Omental fat pad (tissue), 4 donors: Measurements from ENCODE around the gene TRAPPC10. TPM values are rescaled to one million over a fixed set of nuclear protein-coding genes. Genes with fewer than 3 reads are reported as not detected.

Experiments
- ATAC-seq: fragments of 150-250 bp; one replicate; pipeline ENCODE4 v1.9.1; 2016; ENCODE audit warnings: mild to moderate bottlenecking, moderate library complexity; ENCODE audit not compliant: low FRiP score
- DNase-seq: peaks from one replicate; pipeline ENCODE4 v3.0.0-alpha.2; 2019; ENCODE audit warnings: low spot score
- total RNA-seq, 4 donors: library from RNA; depleted of rRNA; stranded (reverse); fragments of >200 nt; gene quantifications; one replicate each; pipeline ENCODE4 v1.1.0, GENCODE V29; 2016
- TF ChIP-seq, protein P1 (sequence below), 3 donors: fragments of 450-650 bp; IDR thresholded peaks; one replicate each; pipeline ENCODE4 v1.5.1; 2016 to 2017; ENCODE audit warnings: antibody characterized with exemption in 3 of 3, mild to moderate bottlenecking in 3 of 3, moderate library complexity in 2 of 3

Gene TRAPPC10, protein sequence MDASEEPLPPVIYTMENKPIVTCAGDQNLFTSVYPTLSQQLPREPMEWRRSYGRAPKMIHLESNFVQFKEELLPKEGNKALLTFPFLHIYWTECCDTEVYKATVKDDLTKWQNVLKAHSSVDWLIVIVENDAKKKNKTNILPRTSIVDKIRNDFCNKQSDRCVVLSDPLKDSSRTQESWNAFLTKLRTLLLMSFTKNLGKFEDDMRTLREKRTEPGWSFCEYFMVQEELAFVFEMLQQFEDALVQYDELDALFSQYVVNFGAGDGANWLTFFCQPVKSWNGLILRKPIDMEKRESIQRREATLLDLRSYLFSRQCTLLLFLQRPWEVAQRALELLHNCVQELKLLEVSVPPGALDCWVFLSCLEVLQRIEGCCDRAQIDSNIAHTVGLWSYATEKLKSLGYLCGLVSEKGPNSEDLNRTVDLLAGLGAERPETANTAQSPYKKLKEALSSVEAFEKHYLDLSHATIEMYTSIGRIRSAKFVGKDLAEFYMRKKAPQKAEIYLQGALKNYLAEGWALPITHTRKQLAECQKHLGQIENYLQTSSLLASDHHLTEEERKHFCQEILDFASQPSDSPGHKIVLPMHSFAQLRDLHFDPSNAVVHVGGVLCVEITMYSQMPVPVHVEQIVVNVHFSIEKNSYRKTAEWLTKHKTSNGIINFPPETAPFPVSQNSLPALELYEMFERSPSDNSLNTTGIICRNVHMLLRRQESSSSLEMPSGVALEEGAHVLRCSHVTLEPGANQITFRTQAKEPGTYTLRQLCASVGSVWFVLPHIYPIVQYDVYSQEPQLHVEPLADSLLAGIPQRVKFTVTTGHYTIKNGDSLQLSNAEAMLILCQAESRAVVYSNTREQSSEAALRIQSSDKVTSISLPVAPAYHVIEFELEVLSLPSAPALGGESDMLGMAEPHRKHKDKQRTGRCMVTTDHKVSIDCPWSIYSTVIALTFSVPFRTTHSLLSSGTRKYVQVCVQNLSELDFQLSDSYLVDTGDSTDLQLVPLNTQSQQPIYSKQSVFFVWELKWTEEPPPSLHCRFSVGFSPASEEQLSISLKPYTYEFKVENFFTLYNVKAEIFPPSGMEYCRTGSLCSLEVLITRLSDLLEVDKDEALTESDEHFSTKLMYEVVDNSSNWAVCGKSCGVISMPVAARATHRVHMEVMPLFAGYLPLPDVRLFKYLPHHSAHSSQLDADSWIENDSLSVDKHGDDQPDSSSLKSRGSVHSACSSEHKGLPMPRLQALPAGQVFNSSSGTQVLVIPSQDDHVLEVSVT
- total RNA-seq, result 10 to 100 TPM; 29.3 to 42.8 (median 36.6) TPM

DNA sequence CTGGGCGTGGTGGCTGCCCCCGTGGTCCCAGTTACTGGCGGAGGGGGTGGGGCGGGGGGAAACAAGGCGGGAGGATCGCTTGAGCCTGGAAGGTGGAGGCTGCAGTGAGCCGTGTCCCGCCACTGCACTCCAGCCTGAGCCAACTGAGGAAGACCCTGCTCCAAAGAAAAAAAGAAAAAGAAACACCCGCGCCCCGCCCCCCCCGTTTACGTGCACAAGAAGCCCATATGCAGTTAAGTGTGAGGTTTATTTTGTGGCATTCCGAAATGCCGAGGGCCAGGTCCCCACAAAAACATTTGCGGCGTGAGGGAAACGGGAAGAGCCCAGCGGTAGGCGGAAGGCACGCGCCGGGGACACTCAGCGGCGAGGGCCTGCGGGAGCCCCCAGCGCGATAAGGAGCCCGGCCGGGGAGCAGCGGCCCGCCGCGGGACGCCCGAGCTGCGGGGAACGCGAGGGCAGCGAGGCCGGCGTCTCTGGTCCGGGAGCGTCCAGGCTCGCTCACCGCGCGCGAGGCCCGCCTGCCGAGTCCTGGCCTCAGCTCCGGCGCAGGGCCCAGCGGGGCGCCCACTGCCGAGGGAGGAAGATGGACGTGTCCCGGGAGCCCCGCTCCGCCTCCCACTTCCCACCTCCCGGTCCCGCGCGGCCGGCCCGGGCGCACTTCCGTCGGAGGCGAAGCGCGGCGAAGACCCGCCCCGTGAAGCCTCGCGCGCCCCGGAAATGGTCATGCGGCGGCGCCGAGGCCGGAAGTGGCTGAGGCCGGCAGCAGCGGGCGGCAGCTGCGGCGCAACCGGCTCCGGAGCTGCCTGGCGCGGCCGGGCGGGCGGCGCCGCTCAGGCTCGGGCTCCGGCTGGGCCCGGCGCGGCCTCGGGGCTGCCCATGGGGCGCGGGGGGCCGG is at the start of gene TRAPPC10:
TSS of gene TRAPPC10 (plus strand) at position 731 of the 895 bp plus-strand sequence. CDS start 185 bp downstream, outside the sequence.
- DNase-seq, result no peak
- TF ChIP-seq, protein P1, sequence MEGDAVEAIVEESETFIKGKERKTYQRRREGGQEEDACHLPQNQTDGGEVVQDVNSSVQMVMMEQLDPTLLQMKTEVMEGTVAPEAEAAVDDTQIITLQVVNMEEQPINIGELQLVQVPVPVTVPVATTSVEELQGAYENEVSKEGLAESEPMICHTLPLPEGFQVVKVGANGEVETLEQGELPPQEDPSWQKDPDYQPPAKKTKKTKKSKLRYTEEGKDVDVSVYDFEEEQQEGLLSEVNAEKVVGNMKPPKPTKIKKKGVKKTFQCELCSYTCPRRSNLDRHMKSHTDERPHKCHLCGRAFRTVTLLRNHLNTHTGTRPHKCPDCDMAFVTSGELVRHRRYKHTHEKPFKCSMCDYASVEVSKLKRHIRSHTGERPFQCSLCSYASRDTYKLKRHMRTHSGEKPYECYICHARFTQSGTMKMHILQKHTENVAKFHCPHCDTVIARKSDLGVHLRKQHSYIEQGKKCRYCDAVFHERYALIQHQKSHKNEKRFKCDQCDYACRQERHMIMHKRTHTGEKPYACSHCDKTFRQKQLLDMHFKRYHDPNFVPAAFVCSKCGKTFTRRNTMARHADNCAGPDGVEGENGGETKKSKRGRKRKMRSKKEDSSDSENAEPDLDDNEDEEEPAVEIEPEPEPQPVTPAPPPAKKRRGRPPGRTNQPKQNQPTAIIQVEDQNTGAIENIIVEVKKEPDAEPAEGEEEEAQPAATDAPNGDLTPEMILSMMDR (IDR thresholded peaks at IDR 0.05), result no peak
- peak; percentile 88 for ATAC-seq

DNA sequence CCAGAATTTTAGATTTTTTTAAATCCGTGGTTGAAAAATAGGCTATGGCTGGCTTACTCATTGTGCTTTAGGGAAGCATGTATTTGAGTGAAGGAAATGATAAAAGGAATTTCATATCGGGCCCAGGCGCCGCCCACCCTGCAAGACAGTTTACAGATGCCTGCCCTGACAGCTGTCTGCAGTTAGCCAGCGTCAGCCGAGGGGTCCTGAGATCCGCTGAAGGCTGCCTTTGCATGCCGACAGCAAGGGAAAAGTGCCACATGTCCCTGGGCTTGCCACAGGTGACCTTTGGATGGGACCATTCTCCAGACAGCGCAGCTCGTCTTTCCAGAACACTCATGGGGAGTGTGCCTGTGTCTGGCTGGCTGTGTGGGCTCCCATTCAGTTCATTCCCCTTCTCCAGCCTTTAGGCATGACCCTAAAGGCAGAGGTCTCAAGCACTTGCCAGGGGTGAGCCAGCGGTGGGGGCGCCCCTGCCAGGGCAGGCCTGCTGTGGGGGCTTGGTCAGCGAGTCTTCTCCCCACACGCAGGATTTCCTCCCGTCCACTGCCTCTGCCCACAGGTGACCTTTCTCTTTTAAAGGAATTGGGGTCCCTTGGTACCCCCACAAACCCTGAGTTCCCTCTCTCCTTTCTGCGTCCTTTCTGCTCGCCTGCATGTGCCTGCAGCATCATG is 46.1 kb upstream of the TRAPPC10 start:
- ATAC-seq (no peak), DNase-seq (no peak)
- TF ChIP-seq, protein P1 (IDR thresholded peaks at IDR 0.05), result no peak

DNA sequence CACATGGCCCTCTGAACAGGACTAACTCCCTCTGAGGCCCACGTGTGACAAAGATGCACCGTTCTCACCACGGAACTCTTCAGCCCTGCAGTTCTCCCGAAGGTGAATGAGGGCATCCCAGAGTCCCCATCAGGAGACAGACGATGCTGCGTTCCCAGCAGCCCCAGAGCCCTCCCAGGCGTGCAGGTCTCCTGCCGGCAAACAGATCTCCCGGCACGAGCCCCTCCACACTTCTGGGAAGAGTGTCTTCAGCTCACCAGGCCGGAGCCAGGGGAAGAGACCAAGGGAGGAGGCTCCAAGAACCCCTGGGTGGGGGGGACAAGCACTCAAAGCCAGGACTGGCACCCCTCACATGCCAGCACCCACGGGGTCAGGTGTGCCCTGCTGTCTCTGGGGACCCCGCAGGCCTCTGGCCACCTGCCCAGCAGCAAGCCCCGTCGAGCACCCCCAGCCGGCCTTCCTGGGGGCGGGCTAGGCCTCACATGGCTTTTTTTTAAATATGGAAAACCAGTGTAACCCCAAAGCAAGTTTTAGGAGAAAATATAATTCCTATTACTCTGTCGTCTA is 45.1 kb upstream of the TRAPPC10 start:
- ATAC-seq, result no peak
- no peak for DNase-seq
- TF ChIP-seq, protein P1 (IDR thresholded peaks at IDR 0.05), result no peak

DNA sequence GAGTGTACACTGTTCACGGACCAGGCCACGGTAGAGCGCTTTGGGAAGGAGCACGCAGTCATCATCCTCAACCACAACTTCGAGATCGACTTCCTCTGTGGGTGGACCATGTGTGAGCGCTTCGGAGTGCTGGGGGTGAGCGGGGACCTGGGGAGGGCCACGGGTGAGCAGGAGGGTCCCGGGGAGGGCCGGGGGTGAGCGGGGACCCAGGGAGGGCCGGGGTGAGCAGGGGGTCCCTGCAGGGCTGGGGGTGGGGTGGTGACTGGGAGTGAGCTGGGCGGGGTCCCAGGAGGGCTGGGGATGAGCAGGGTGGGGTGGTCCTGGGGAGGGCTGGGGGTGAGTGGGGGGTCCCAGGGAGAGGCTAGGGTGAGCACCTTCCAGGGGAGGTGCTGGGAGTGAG is 44.1 kb upstream of the TRAPPC10 start:
- DNase-seq, result no peak
- ATAC-seq, result no peak
- TF ChIP-seq, protein P1 (IDR thresholded peaks at IDR 0.05), result no peak

DNA sequence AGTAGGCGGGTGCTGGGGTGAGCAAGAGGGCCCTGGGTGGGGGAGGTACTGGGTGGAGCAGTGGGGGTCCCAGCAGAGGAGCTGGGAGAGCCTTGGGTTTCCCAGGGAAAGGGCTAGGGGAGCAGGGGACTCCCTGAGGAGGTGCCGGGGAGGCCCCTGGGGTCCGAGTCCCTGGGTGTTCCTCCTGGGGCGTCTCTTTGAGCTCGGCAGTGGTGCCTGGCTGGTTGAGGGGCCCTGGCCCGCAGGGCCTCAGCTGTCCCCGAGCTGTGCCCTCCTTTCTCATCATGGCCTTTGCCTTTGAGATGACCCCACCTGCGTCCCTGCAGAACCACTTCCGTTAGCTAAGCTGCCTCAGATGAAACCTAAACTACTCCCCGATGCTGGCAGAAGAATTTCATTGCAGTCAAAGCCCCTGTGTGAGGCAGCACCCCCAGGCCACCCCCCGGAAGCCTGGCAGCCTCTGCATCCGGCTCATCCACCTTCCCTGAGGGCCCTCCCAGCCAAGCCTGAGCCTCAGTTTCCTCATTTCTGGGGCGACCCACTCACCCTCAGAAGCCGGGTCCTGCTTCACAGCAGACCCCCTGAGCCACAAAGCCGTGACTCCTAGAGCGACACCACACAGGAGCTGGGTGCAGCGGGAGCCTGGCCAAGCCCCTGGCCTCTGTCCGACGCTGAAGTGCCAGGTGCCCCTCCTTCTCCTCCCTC is 43.5 kb upstream of the TRAPPC10 start:
- DNase-seq (no peak), ATAC-seq (no peak)
- TF ChIP-seq, protein P1 (IDR thresholded peaks at IDR 0.05), result no peak
